Measurements from ENCODE around the gene ETV7.

GRCh38 chr6:36386495-36387439 lies 702 bp downstream of the ETV7 start:
- TF ChIP-seq TARDBP (IDR thresholded peaks at IDR 0.05) (no peak), BHLHE40 (IDR thresholded peaks at IDR 0.05; ENCODE audit: borderline replicate concordance) (no peak), ELF4 (IDR thresholded peaks at IDR 0.05) (no peak), SUZ12 (IDR thresholded peaks at IDR 0.05) (no peak), SP1 (IDR thresholded peaks at IDR 0.05) (no peak), FOXM1 (IDR thresholded peaks at IDR 0.05; ENCODE audit: borderline replicate concordance) (no peak), L3MBTL2 (conservative IDR thresholded peaks at IDR 0.05) (no peak), CTBP1 (IDR thresholded peaks at IDR 0.05; ENCODE audit: borderline replicate concordance) (no peak), HDGF (IDR thresholded peaks at IDR 0.05; ENCODE audit: borderline replicate concordance) (no peak), ARNT (IDR thresholded peaks at IDR 0.05) (no peak), FOXA1 (IDR thresholded peaks at IDR 0.05) (no peak), FOXK2 (IDR thresholded peaks at IDR 0.05) (no peak), ZNF384 (IDR thresholded peaks at IDR 0.05) (no peak)

Measured in HEK293T (cell line).